Panc1 (cell line): ENCODE measurements around the gene C9.

Experiments
- POLR2AphosphoS5 ChIP-seq: IDR thresholded peaks from 2 replicates; pipeline ENCODE4 v1.6.1; 2012; ENCODE audit warnings: mild to moderate bottlenecking, low read depth, low read length, moderate library complexity
- SIN3A ChIP-seq: IDR thresholded peaks from 2 replicates; pipeline ENCODE4 v1.6.1; 2012; ENCODE audit warnings: low read depth, mild to moderate bottlenecking, low read length, moderate library complexity, borderline replicate concordance; ENCODE audit not compliant: insufficient read depth
- TCF7L2 ChIP-seq: IDR thresholded peaks from 2 replicates; pipeline ENCODE4 v1.6.1; 2011; ENCODE audit warnings: mild to moderate bottlenecking, low read depth, low read length, inconsistent platforms
- TF ChIP-seq, protein P1 (sequence below), 2 experiments: IDR thresholded peaks; 2 replicates each; pipeline ENCODE4 v1.6.1; 2011 to 2012; ENCODE audit warnings: low read depth in 2 of 2, control low read depth in 1 of 2, low read length in 1 of 2, mild to moderate bottlenecking in 1 of 2, moderate library complexity in 1 of 2; ENCODE audit not compliant: insufficient read depth in 1 of 2
- TF ChIP-seq, protein P2 (sequence below): fragments of 450-650 bp; IDR thresholded peaks from 2 replicates; pipeline ENCODE4 v1.5.1; 2017; ENCODE audit warnings: mild to moderate bottlenecking

DNA sequence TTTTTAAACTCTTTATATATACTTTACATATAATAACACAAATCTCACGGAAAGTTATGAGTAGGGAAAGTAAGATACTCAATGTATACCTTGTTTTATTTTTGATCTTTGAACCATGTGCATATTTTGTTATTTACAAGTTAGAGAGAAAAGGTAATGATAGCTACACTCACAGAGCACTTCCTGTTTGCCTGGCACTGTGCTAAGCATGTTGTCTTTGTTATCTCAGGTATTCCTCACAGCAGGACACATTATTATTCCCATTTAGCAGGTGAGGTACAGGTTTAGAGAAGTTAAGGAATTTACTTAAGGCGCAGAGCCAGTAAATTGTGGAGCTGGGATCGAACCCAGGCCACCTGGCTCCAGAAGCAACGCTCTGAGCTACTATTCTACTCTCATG, 3.0 kb downstream of the C9 start:
- TF ChIP-seq, protein P1, sequence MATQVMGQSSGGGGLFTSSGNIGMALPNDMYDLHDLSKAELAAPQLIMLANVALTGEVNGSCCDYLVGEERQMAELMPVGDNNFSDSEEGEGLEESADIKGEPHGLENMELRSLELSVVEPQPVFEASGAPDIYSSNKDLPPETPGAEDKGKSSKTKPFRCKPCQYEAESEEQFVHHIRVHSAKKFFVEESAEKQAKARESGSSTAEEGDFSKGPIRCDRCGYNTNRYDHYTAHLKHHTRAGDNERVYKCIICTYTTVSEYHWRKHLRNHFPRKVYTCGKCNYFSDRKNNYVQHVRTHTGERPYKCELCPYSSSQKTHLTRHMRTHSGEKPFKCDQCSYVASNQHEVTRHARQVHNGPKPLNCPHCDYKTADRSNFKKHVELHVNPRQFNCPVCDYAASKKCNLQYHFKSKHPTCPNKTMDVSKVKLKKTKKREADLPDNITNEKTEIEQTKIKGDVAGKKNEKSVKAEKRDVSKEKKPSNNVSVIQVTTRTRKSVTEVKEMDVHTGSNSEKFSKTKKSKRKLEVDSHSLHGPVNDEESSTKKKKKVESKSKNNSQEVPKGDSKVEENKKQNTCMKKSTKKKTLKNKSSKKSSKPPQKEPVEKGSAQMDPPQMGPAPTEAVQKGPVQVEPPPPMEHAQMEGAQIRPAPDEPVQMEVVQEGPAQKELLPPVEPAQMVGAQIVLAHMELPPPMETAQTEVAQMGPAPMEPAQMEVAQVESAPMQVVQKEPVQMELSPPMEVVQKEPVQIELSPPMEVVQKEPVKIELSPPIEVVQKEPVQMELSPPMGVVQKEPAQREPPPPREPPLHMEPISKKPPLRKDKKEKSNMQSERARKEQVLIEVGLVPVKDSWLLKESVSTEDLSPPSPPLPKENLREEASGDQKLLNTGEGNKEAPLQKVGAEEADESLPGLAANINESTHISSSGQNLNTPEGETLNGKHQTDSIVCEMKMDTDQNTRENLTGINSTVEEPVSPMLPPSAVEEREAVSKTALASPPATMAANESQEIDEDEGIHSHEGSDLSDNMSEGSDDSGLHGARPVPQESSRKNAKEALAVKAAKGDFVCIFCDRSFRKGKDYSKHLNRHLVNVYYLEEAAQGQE (IDR thresholded peaks at IDR 0.05; ENCODE audit: insufficient read depth in 1 of 2, low read depth in 2 of 2, low read length in 1 of 2), result no peak
- TF ChIP-seq, protein P2, sequence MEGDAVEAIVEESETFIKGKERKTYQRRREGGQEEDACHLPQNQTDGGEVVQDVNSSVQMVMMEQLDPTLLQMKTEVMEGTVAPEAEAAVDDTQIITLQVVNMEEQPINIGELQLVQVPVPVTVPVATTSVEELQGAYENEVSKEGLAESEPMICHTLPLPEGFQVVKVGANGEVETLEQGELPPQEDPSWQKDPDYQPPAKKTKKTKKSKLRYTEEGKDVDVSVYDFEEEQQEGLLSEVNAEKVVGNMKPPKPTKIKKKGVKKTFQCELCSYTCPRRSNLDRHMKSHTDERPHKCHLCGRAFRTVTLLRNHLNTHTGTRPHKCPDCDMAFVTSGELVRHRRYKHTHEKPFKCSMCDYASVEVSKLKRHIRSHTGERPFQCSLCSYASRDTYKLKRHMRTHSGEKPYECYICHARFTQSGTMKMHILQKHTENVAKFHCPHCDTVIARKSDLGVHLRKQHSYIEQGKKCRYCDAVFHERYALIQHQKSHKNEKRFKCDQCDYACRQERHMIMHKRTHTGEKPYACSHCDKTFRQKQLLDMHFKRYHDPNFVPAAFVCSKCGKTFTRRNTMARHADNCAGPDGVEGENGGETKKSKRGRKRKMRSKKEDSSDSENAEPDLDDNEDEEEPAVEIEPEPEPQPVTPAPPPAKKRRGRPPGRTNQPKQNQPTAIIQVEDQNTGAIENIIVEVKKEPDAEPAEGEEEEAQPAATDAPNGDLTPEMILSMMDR, result no peak
- no peak for TF ChIP-seq POLR2AphosphoS5
- TF ChIP-seq TCF7L2, result no peak
- no peak for TF ChIP-seq SIN3A
